Endodermal cell (in vitro differentiated cells): Measurements from ENCODE around the gene PDGFA. TPM values are rescaled to one million over a fixed set of nuclear protein-coding genes. Genes with fewer than 3 reads are reported as not detected.

Experiments
- DNase-seq: peaks from one replicate; pipeline ENCODE4 v3.0.0-alpha.2; 2017
- H3K27ac ChIP-seq: 2 replicates; pipeline ENCODE4 v1.5.1; 2013; ENCODE audit warnings: mild to moderate bottlenecking, low read depth, low read length, moderate library complexity
- H3K27me3 ChIP-seq: 2 replicates; pipeline ENCODE4 v1.6.1; 2013; ENCODE audit warnings: mild to moderate bottlenecking, low read length, moderate library complexity; ENCODE audit not compliant: insufficient read depth, control insufficient read depth, poor library complexity, severe bottlenecking
- H3K36me3 ChIP-seq: 2 replicates; pipeline ENCODE4 v1.7.0; 2013; ENCODE audit warnings: mild to moderate bottlenecking, low read length, moderate library complexity; ENCODE audit not compliant: control insufficient read depth, insufficient read depth
- H3K4me1 ChIP-seq: one replicate; pipeline ENCODE4 v1.7.0; 2013; ENCODE audit warnings: low read length; ENCODE audit not compliant: control insufficient read depth, insufficient read depth
- H3K4me3 ChIP-seq: 2 replicates; pipeline ENCODE4 v1.5.1; 2013; ENCODE audit warnings: mild to moderate bottlenecking, low read length, moderate library complexity
- H3K9ac ChIP-seq: 2 replicates; pipeline ENCODE4 v1.6.1; 2013; ENCODE audit warnings: mild to moderate bottlenecking, low read length, moderate library complexity; ENCODE audit not compliant: poor library complexity, severe bottlenecking; ENCODE audit errors: extremely low read depth
- H3K9me3 ChIP-seq: 2 replicates; pipeline ENCODE4 v1.6.1; 2013; ENCODE audit warnings: mild to moderate bottlenecking, low read length, moderate library complexity; ENCODE audit not compliant: control insufficient read depth
- H3K27ac Mint-ChIP-seq: 2 replicates; pipeline ENCODE4 v1.8.0; 2020; ENCODE audit warnings: mixed read lengths
- H3K27me3 Mint-ChIP-seq: 2 replicates; pipeline ENCODE4 v1.8.0; 2021; ENCODE audit warnings: mild to moderate bottlenecking, mixed read lengths; ENCODE audit not compliant: insufficient read depth
- H3K36me3 Mint-ChIP-seq: 2 replicates; pipeline ENCODE4 v1.8.0; 2020; ENCODE audit warnings: low read depth, mixed read lengths
- H3K4me1 Mint-ChIP-seq: 2 replicates; pipeline ENCODE4 v1.8.0; 2020; ENCODE audit warnings: mixed read lengths
- H3K4me3 Mint-ChIP-seq: 2 replicates; pipeline ENCODE4 v1.8.0; 2020; ENCODE audit warnings: mild to moderate bottlenecking, moderate library complexity, mixed read lengths
- H3K9me3 Mint-ChIP-seq: 2 replicates; pipeline ENCODE4 v1.8.0; 2020; ENCODE audit warnings: mild to moderate bottlenecking, mixed read lengths
- CTCF ChIP-seq: fragments of 200-600 bp; sonication (generic); conservative IDR thresholded peaks from 2 replicates; pipeline ENCODE4 v1.5.0; 2021; ENCODE audit warnings: antibody characterized with exemption, mild to moderate bottlenecking
- WGBS, 2 experiments: methylation state at CpG; one replicate each; pipeline versions ENCODE4 v1.1.5 to v1.1.7; 2013; ENCODE audit warnings: missing lambda C conversion rate in 2 of 2, mixed read lengths in 1 of 2; ENCODE audit not compliant: insufficient coverage in 1 of 2, insufficient read length in 1 of 2; 5-methylcytosine and 5-hydroxymethylcytosine counted together
- total RNA-seq, 2 donors: library from RNA; stranded (reverse); fragmentation: NEBNext Ultra II Directional in 1 of 2; extraction: Animal tissue kit (Norgen Biotek cat#: 25700) in 1 of 2; gene quantifications; 2 replicates in 1 of 2; 3 replicates in 1 of 2; pipeline ENCODE4 v1.2.1, GENCODE V29; 2021

Gene PDGFA
- total RNA-seq, 2 donors from 2014 or later: 11.9 to 24.1 TPM

GRCh38 chr7:540579-540978, 20.9 kb upstream of the PDGFA start:
- WGBS, 2 experiments: 98 to 100% methylated on average over 12 to 14 of the region's 14 CpGs
- no peaks in the 10 kb centered on the region for H3K36me3 Mint-ChIP-seq
- no peaks in the 10 kb centered on the region for H3K27me3 ChIP-seq
- H3K9ac ChIP-seq: no peak overlapping the region
- H3K36me3 ChIP-seq: no peaks in the 10 kb centered on the region
- H3K9me3 ChIP-seq: no peaks in the 10 kb centered on the region
- H3K27me3 Mint-ChIP-seq: no peaks in the 10 kb centered on the region
- H3K4me1 ChIP-seq: no peaks in the 10 kb centered on the region
- TF ChIP-seq CTCF: no peak
- H3K9me3 Mint-ChIP-seq: no peaks in the 10 kb centered on the region
- DNase-seq: no peak
- peaks cover 4% of the 10 kb centered on the region for H3K4me1 Mint-ChIP-seq
- H3K27ac ChIP-seq: no peak overlapping the region
- H3K4me3 ChIP-seq: no peak overlapping the region
- H3K4me3 Mint-ChIP-seq: no peak overlapping the region
- H3K27ac Mint-ChIP-seq: peak overlapping the region; percentile 22

GRCh38 chr7:539731-540411, 20.2 kb upstream of the PDGFA start:
- Histone ChIP-seq H3K9me3 (no peaks in the 10 kb centered on the region), H3K27me3 (no peaks in the 10 kb centered on the region), H3K9ac (no peak overlapping the region), H3K4me1 (no peaks in the 10 kb centered on the region), H3K27ac (no peak overlapping the region), H3K4me3 (no peak overlapping the region), H3K36me3 (no peaks in the 10 kb centered on the region)
- 78 to 87% methylated on average over 9 to 14 of the region's 17 CpGs for WGBS, 2 experiments
- peaks cover 4% of the 10 kb centered on the region for H3K4me1 Mint-ChIP-seq
- H3K9me3 Mint-ChIP-seq: no peaks in the 10 kb centered on the region
- H3K36me3 Mint-ChIP-seq: no peaks in the 10 kb centered on the region
- peak; percentile 70 for DNase-seq
- H3K27me3 Mint-ChIP-seq: peaks cover 1% of the 10 kb centered on the region
- no peak overlapping the region for H3K4me3 Mint-ChIP-seq
- no peak for TF ChIP-seq CTCF
- peak overlapping the region; percentile 22 for H3K27ac Mint-ChIP-seq

- H3K9me3 Mint-ChIP-seq: no peaks in the 10 kb centered on the region
- no peak overlapping the region for H3K27ac Mint-ChIP-seq
- Histone ChIP-seq H3K9ac (no peak overlapping the region), H3K4me1 (no peaks in the 10 kb centered on the region), H3K9me3 (no peaks in the 10 kb centered on the region), H3K36me3 (no peaks in the 10 kb centered on the region), H3K4me3 (no peak overlapping the region), H3K27me3 (no peaks in the 10 kb centered on the region), H3K27ac (no peak overlapping the region)
- TF ChIP-seq CTCF: no peak
- WGBS, 2 experiments: 83 to 96% methylated on average over 13 to 33 of the region's 37 CpGs
- no peaks in the 10 kb centered on the region for H3K36me3 Mint-ChIP-seq
- peak; percentile 72 for DNase-seq
- peaks cover 1% of the 10 kb centered on the region for H3K27me3 Mint-ChIP-seq
- H3K4me3 Mint-ChIP-seq: no peak overlapping the region
- H3K4me1 Mint-ChIP-seq: peaks cover 4% of the 10 kb centered on the region
These were observed 19.4 kb upstream of the PDGFA start for GRCh38 chr7:538764-539685.
